GM18873 (cell line): ENCODE data around the gene HLA-E.
"Not testable (repeated sequence)": the region's sequence is repeated elsewhere in the genome, so short reads cannot be mapped to it uniquely, and the experiment has no call there.

Source experiments
- ATAC-seq: cut with Tn5 transposase; IDR thresholded peaks from one replicate; pipeline ENCODE4 v1.9.1; 2021; ENCODE audit warnings: mild to moderate bottlenecking, moderate library complexity, moderate number of reproducible peaks; ENCODE audit not compliant: unreplicated experiment, low FRiP score

HLA-E gene

DNA sequence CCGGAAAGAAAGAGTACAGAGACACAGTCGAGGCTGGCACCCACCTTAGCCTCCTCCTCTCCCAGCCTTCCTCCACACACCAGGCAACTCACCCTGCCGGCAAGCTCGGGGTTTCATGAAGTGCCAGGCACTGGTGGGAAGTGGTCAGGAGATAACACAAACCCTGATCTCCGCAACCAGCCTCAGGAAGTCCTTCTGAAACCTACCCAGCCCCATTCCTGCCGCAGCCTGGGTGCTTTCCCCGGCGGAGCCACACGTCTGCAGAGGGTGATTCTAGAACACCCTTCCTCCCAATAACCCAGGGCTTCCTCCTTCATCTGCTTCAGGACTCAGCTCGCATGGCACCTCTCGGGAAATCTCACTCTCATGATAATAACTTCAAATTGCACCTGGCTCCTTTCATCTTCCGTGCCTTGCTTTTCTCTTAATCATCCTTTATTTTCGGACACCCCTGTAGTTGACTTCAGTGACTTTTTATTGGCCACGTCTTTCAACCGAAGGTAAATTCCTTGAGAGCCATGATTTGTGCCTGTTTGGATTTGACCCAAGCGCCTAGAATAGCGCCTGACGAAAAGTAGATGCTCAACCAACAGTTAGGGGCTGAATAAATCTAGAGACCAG lies 8.7 kb upstream of the HLA-E start:
- ATAC-seq, result no peak

DNA sequence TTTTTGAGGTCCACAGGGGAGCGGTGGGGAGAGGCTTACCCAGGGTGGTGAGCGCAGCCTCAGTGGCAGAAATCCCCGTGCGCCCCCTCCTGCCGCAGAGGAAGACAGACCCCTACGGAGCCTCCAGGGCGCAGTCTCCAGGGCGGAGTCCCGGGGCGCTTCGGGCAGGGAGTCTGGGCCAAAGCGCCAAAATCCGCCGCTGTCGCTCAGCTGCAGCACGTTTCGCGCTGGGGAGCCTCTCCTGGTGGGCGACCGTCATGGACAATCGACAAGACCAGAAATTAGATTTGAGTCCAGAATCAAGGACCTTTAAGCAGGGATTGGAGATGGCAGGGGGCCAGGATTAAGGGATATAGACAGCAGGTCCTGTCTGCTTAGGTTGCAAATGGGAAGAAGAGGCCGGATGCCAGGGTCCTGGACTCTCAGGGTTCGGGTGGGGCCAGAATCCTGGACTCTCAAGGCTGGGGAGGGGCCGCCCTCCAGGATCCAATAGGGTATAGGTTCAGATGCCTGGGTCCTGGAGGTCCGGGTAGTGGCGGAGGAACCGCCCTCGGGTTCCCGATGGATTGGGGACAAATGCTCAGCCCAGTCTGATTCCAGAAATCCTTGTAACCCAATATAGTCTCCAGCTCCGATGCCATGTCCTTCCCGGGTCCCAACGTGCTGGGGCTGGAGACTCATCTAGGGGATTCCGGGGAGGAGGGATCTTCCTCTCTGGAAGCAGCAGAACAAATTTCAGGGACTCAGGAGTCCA lies 7.9 kb upstream of the HLA-E start:
- ATAC-seq, result no peak

DNA sequence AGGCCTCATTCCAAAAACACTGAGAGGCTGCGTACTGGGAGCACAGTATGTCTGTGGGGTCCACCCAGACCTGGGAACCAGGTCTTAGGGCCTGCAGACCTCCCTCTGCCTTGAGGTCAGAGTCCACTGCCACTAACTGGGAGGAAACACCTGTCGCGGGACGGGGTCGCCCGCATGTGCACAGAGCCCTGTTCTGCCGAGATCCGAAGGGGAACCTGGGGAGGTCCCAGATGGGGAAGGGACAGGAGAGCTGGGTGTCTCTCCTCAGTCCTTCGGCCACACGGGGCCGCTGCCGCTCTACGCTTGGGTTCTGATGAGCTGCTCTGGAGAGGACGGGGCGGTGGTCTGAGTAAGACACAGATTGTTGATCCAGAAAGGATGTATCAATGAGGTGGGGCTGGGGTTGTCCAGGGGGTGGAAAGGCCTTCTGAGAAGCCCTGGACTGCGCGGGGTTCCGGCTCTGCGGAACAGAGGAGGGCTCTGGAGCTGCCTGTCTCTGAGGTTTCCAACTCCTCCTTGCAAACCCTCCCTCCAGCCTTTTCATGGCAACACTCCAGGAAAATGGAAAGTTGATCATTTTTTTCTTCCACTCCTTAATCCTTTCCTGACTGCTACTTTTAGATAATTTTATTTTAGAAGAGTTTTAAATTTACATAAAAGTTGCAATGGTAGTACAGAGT lies 7.2 kb upstream of the HLA-E start:
- not testable (repeated sequence) for ATAC-seq

DNA sequence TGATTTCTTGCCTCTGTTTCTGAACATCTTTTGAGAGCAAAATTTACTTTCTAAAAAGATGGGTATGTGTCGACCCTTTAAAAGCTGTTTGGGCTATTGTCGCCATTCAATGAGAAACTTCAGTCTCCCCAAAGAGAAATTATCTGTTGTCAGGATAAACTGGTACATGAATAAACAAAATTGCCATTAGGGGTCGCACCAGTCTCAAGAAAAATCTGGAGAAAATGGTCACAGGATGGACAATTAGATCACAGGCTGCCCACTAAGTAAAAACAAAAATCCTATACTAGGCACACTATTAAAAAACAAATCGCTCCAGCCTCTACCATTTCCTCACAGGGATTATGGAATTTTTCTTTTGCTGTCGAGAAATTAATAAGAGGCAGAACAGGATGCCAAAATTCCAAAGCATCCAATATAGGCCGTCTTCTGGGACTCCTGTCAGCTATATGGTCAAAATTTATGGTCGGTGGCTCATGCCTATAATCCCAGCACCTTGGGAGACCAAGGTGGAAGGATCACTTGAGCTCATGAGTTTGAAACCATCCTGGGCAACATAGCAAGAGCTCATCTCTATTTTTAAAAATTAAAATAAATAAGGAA lies 5.5 kb upstream of the HLA-E start:
- no peak for ATAC-seq

DNA sequence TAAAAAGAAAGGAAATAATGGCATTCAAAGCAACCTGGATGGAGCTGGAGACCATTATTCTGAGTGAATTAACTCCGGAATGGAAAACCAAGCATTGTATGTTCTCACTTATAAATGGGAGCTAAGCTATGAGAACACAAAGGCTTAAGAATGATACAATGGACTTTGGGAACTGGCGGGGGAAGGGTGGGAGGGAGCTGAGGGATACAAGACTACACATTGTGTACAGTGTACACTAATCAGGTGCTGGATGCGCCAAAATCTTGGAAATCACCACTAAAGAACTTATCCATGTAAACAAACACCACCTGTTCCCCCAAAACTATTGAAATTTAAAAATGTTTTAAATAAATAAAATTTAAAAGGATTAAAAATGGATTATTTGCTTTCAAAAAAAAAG lies 4.1 kb upstream of the HLA-E start:
- ATAC-seq, result no peak

DNA sequence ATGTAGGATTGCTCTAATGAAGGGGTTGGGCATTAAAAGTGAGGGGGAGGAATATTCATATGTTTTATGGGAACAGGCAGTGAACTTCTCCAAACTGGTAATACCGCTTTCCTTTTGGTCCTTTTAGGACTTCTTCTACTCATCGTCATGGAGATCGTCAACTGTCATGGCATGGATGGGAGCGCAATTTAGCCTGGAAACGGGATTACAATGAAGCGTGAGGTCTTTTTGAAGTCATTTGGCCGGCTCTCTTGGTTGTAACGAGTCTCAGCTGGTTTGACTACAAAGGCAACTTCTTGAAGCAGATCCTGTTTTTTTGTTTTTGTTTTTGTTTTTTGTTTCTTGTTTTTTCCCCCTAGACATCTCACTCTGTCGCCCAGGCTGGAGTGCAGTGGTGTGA lies 1.4 kb upstream of the HLA-E start:
- ATAC-seq, result no peak

DNA sequence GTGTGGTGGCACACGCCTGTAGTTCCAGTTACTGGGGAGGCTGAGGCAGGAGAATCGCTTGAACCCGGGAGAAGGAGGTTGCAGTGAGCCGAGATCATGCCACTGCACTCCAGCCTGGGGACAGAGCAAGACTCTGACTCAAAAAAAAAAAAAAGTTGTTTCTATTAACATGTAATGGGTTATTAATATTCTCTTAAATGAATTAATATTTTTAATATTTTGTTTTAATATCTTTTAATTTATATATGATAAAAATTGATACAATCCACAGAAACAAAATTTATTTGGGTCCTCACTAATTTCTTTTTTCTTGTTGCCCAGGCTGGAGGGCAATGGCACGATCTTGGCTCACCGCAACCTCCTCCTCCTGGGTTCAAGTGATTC lies 620 bp upstream of the HLA-E start:
- ATAC-seq, result not testable (repeated sequence)

DNA sequence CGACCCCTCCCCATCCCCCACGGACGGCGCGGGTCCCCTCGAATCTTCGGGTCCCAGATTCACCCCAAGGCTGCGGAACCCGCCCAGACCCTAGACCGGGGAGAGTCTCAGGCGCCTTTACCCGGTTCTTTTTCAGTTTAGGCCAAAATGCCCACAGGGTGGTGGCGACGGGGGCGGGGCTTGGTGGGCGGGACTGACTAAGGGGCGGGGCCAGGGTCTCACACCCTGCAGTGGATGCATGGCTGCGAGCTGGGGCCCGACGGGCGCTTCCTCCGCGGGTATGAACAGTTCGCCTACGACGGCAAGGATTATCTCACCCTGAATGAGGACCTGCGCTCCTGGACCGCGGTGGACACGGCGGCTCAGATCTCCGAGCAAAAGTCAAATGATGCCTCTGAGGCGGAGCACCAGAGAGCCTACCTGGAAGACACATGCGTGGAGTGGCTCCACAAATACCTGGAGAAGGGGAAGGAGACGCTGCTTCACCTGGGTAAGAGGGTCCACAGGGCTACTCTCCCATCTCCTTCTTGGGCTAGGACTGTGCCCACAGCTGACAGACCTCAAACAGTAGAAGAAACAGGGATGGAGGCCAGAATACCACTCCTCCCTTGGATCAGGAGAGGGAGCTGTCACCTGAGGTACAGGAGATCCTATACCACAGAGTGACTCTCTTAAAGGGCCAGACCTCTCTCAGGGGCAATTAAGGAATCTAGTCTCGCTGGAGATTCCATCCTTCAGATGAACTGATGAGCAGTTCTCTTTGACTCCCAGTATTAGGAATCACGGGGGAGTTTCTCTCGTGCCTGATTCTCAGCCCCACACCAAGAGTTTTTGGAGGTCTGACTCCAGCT lies 942 bp downstream of the HLA-E start:
- no peak for ATAC-seq

DNA sequence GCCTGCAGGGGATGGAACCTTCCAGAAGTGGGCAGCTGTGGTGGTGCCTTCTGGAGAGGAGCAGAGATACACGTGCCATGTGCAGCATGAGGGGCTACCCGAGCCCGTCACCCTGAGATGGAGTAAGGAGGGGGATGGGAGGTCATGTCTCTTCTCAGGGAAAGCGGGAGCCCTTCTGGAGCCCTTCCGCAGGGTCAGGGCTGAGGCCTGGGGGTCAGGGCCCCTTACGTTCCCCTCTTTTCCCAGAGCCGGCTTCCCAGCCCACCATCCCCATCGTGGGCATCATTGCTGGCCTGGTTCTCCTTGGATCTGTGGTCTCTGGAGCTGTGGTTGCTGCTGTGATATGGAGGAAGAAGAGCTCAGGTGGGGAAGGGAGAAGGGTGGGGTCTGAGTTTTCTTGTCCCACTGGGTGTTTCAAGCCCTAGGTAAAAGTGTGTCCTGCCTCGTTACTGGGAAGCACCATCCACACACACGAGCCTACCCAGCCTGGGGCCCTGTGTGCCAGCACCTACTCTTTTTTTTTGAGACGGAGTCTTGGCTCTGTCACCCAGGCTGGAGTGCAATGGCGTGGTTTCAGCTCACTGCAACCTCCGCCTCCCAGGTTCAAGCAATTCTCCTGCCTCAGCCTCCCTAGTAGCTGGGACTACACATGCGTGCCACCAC lies 2.1 kb downstream of the HLA-E start:
- not testable (repeated sequence) for ATAC-seq

DNA sequence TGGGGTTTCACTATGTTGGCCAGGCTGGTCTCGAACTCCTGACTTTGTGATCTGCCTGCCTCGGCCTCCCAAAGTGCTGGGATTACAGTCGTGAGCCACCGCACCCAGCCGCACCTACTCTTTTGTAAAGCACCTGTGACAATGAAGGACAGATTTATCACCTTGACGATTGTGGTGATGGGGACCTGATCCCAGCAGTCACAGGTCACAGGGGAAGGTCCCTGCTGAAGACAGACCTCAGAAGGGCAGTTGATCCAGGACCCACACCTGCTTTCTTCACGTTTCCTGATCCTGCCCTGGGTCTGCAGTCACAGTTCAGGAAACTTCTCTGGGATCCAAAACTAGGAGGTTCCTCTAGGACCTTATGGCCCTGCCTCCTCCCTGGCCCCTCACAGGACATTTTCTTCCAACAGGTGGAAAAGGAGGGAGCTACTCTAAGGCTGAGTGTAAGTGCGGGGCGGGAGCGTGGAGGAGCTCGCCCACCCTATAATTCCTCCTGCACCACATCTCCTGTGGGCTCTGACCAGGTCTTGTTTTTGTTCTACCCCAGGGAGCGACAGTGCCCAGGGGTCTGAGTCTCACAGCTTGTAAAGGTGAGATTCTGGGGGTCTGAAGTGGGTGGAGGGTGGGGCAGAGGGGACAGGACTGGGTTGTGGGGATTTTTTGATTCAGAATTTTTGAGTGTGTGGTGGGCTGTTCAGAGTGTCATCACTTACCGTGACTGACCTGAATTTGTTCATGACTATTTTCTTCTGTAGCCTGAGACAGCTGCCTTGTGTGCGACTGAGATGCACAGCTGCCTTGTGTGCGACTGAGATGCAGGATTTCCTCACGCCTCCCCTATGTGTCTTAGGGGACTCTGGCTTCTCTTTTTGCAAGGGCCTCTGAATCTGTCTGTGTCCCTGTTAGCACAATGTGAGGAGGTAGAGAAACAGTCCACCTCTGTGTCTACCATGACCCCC lies 3.0 kb downstream of the HLA-E start:
- ATAC-seq, result no peak

DNA sequence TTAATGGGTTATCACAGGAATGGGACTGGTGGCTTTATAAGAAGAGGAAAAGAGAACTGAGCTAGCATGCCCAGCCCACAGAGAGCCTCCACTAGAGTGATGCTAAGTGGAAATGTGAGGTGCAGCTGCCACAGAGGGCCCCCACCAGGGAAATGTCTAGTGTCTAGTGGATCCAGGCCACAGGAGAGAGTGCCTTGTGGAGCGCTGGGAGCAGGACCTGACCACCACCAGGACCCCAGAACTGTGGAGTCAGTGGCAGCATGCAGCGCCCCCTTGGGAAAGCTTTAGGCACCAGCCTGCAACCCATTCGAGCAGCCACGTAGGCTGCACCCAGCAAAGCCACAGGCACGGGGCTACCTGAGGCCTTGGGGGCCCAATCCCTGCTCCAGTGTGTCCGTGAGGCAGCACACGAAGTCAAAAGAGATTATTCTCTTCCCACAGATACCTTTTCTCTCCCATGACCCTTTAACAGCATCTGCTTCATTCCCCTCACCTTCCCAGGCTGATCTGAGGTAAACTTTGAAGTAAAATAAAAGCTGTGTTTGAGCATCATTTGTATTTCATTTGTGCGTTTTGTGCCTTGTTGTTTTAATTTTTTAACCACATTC lies 4.4 kb downstream of the HLA-E start:
- ATAC-seq, result no peak

DNA sequence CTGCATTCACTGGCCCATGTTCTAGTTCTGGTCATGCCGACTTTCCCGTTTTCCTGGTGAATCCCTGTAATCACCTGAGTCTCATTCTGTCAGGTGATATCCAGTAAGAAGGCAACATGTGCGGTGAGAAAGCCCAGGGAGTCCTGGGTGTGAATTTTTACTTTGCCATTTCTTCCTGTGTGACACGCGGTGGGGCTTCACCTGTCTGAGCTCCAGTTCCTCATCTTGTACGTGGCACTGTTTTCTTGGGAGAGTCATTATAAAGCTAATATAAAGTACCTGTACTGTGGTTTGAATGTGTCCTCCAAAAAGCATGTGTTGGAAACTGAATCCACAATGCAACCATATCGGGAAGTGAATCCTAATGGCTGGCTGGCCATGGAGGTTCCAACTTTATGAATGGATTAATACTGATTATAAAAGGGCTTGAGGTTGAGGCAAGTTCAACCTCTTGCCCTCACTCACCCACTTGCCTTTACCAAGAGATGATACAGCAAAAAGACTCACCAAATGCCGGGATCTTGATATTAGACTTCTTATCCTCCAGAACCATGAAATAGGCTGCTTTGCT lies 5.1 kb downstream of the HLA-E start:
- ATAC-seq, result no peak

DNA sequence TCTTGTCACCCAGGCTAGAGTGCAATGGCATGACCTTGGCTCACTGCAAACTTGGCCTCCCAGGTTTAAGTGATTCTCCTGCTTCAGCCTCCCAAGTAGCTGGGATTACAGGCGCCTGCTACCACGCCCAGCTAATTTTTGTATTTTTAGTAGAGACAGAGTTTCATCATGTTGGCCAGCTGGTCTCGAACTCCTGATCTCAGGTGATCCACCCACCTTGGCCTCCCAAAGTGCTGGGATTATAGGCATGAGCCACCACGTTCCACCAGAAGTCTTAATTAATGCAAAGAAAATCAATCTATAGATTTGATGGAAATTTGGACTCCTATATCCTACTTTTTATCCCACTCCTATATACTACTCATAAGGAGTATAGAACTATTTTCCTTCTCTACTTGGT lies 5.8 kb downstream of the HLA-E start:
- not testable (repeated sequence) for ATAC-seq

DNA sequence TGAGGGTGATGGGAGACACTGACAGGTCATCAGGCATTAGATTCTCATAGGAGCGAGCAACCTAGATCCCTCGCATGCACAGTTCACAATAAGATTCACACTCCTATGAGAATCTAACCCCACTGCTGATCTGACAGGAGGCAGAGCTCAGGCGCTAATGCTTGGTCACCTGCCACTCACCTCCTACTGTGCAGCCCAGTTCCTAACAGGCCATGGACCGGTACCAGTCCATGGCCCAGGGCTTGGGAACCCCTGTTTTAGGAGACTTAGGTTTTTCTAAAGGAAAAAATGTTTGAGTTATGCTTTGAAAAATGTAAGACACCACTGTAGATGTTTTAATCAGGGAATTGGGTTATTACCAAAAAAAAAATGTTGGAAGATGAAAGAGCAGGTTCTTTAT lies 6.7 kb downstream of the HLA-E start:
- ATAC-seq, result no peak

DNA sequence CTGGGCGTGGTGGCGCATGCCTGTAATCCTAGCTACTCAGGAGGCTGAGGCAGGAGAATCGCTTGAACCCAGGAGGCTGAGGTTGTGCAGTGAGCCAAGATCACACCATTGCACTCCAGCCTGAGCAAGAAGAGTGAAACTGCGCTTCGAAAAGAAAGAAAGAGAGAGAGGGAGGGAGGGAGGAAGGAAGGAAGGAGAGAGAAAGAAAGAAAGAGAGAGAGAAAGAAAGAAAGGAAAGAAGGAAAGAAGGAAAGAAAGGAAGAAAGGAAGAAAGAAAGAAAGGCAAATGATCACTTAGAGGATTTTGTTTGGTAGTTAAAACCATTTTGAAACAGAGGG lies 7.9 kb downstream of the HLA-E start:
- not testable (repeated sequence) for ATAC-seq

DNA sequence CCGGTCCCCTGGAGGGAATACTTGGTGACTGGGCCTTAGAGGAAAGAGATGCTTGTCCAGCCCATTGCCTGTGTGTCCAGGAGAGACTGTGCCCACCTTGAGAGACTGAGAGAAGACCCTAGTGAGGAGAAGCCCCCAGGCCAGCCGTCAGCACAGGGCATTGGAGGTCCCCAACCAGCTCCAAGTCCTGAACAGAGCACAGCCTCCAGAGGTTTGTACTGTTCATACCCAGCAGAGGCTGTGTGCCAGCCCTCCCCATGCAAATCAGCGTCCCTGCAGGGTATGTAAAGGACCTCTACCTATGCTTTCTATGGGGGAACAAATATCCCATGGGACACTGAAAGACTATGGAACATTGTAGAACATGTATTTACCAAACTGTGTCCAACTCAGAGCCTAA lies 8.4 kb downstream of the HLA-E start:
- ATAC-seq, result no peak

DNA sequence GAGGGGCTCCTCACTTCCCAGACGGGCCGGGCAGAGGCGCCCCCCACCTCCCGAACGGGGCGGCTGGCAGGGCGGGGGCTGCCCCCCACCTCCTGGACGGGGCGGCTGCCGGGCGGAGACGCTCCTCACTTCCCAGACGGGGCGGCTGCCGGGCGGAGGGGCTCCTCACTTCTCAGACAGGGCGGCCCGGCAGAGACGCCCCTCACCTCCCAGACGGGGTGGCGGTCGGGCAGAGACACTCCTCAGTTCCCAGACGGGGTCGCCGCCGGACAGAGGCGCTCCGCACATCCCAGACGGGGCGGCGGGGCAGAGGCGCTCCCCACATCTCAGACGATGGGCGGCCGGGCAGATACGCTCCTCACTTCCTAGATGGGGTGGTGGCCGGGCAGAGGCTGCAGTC lies 9.4 kb downstream of the HLA-E start:
- not testable (repeated sequence) for ATAC-seq
